ENCODE data around the gene MMP23B. TPM values are rescaled to one million over a fixed set of nuclear protein-coding genes. Genes with fewer than 3 reads are reported as not detected.

The MMP23B gene
- polyA plus RNA-seq, 1 donor from 2014 or later = 0.98 TPM

- peaks cover 6% of the 10 kb centered on the region for H3K27me3 ChIP-seq (ENCODE audit: insufficient read depth, low read depth, low read length)
- H2AFZ ChIP-seq (ENCODE audit: low read depth, low read length) = no peak overlapping the region
- H3F3A ChIP-seq (ENCODE audit: insufficient read depth, low read length, poor library complexity, severe bottlenecking) = no peaks in the 10 kb centered on the region
- no peaks in the 10 kb centered on the region for H3K36me3 ChIP-seq (ENCODE audit: insufficient read depth, low read length)
- no peaks in the 10 kb centered on the region for H4K20me1 ChIP-seq (ENCODE audit: insufficient read depth)
- no peaks in the 10 kb centered on the region for H3K9me3 ChIP-seq (ENCODE audit: low read length)
- no peak overlapping the region for H3K4me2 ChIP-seq (ENCODE audit: low read length)
- no peak overlapping the region for H3K9ac ChIP-seq (ENCODE audit: low read length)
- H3K4me3 ChIP-seq (ENCODE audit: low read length) = no peak overlapping the region
- no peak for TF ChIP-seq RAD21 (conservative IDR thresholded peaks at IDR 0.05)
- TF ChIP-seq MXI1 (conservative IDR thresholded peaks at IDR 0.05; ENCODE audit: poor library complexity, severe bottlenecking) = no peak
- TF ChIP-seq EP300 (conservative IDR thresholded peaks at IDR 0.05; ENCODE audit: poor library complexity, severe bottlenecking) = no peak
- TF ChIP-seq EZH2 (IDR thresholded peaks at IDR 0.05; ENCODE audit: borderline replicate concordance, insufficient read depth, low read length, poor library complexity, severe bottlenecking) = no peak
- no peak for TF ChIP-seq REST (IDR thresholded peaks at IDR 0.05; ENCODE audit: borderline replicate concordance)
- no peak for TF ChIP-seq POLR2AphosphoS5 (IDR thresholded peaks at IDR 0.05)
- TF ChIP-seq SMC3 (conservative IDR thresholded peaks at IDR 0.05; ENCODE audit: poor library complexity) = no peak
- no peak for TF ChIP-seq CTCF (IDR thresholded peaks at IDR 0.05; ENCODE audit: poor library complexity, severe bottlenecking)
- no peak for TF ChIP-seq TAF1 (IDR thresholded peaks at IDR 0.05; ENCODE audit: low read depth)
- no peaks in the 10 kb centered on the region for H3K9me2 ChIP-seq (ENCODE audit: insufficient read depth, low read length)
- H3K27ac ChIP-seq (ENCODE audit: low read length) = no peak overlapping the region
- H3K79me2 ChIP-seq (replicated peaks; ENCODE audit: insufficient read depth, low read length) = no peaks in the 10 kb centered on the region
These were observed 27.5 kb upstream of the MMP23B start for GRCh38 chr1:1604374-1605033.

GRCh38 chr1:1605034-1605591 is 26.9 kb upstream of the MMP23B start:
- Histone ChIP-seq H3K9me3 (ENCODE audit: low read length) (no peaks in the 10 kb centered on the region), H3K4me2 (ENCODE audit: low read length) (no peak overlapping the region), H3K9me2 (ENCODE audit: insufficient read depth, low read length) (no peaks in the 10 kb centered on the region), H3F3A (ENCODE audit: insufficient read depth, low read length, poor library complexity, severe bottlenecking) (no peaks in the 10 kb centered on the region), H3K36me3 (ENCODE audit: insufficient read depth, low read length) (no peaks in the 10 kb centered on the region), H4K20me1 (ENCODE audit: insufficient read depth) (no peaks in the 10 kb centered on the region), H3K27me3 (ENCODE audit: insufficient read depth, low read depth, low read length) (peaks cover 6% of the 10 kb centered on the region), H3K9ac (ENCODE audit: low read length) (no peak overlapping the region), H3K4me3 (ENCODE audit: low read length) (no peak overlapping the region), H3K79me2 (replicated peaks; ENCODE audit: insufficient read depth, low read length) (no peaks in the 10 kb centered on the region), H3K27ac (ENCODE audit: low read length) (no peak overlapping the region), H2AFZ (ENCODE audit: low read depth, low read length) (no peak overlapping the region)
- TF ChIP-seq CTCF (IDR thresholded peaks at IDR 0.05; ENCODE audit: poor library complexity, severe bottlenecking) (no peak), MXI1 (conservative IDR thresholded peaks at IDR 0.05; ENCODE audit: poor library complexity, severe bottlenecking) (no peak), EZH2 (IDR thresholded peaks at IDR 0.05; ENCODE audit: borderline replicate concordance, insufficient read depth, low read length, poor library complexity, severe bottlenecking) (no peak), REST (IDR thresholded peaks at IDR 0.05; ENCODE audit: borderline replicate concordance) (no peak), EP300 (conservative IDR thresholded peaks at IDR 0.05; ENCODE audit: poor library complexity, severe bottlenecking) (no peak), TAF1 (IDR thresholded peaks at IDR 0.05; ENCODE audit: low read depth) (no peak), RAD21 (conservative IDR thresholded peaks at IDR 0.05) (no peak)
